Liver (tissue), 9 donors: ENCODE measurements around the gene RASSF8. TPM values are rescaled to one million over a fixed set of nuclear protein-coding genes. Genes with fewer than 3 reads are reported as not detected.

ENCODE experiments used
- DNase-seq: peaks from one replicate; pipeline ENCODE4 v3.0.0-alpha.2; 2017; ENCODE audit warnings: low spot score
- H3K27ac ChIP-seq, 2 donors: one replicate each; pipeline ENCODE4 v1.7.0; 2013; ENCODE audit warnings: inconsistent platforms in 2 of 2, low read length in 2 of 2, control low read depth in 1 of 2, low read depth in 1 of 2, mild to moderate bottlenecking in 1 of 2
- H3K27me3 ChIP-seq, 4 donors: one replicate each; pipeline versions ENCODE4 v1.6.1 to v1.7.0; 2013; ENCODE audit warnings: low read length in 3 of 4, inconsistent platforms in 1 of 4, mild to moderate bottlenecking in 1 of 4, moderate library complexity in 1 of 4; ENCODE audit not compliant: control insufficient read depth in 4 of 4, insufficient read depth in 4 of 4
- H3K36me3 ChIP-seq, 4 donors: one replicate each; pipeline versions ENCODE4 v1.6.1 to v1.7.0; 2013; ENCODE audit warnings: low read length in 3 of 4, mild to moderate bottlenecking in 3 of 4, low read depth in 1 of 4, moderate library complexity in 1 of 4; ENCODE audit not compliant: control insufficient read depth in 4 of 4, insufficient read depth in 3 of 4
- H3K4me1 ChIP-seq, 4 donors: one replicate each; pipeline versions ENCODE4 v1.6.1 to v1.7.0; 2013; ENCODE audit warnings: low read length in 3 of 4, mild to moderate bottlenecking in 3 of 4, moderate library complexity in 1 of 4; ENCODE audit not compliant: control insufficient read depth in 4 of 4, insufficient read depth in 4 of 4
- H3K4me3 ChIP-seq, 3 donors: one replicate each; pipeline versions ENCODE4 v1.6.1 to v1.7.0; 2013; ENCODE audit warnings: low read length in 3 of 3, control low read depth in 1 of 3, low read depth in 1 of 3, mild to moderate bottlenecking in 1 of 3
- H3K9ac ChIP-seq, 2 donors: one replicate each; pipeline ENCODE4 v1.7.0; 2013; ENCODE audit warnings: low read length in 2 of 2, mild to moderate bottlenecking in 2 of 2, moderate library complexity in 2 of 2, control low read depth in 1 of 2, low read depth in 1 of 2
- H3K9me3 ChIP-seq, 4 donors: one replicate each; pipeline versions ENCODE4 v1.6.1 to v1.7.0; 2013; ENCODE audit warnings: low read length in 3 of 4; ENCODE audit not compliant: control insufficient read depth in 4 of 4
- CTCF ChIP-seq: fragments of 150-350 bp; IDR thresholded peaks from 2 replicates; pipeline ENCODE4 v1.5.1; 2017; ENCODE audit warnings: improper control_type of control experiment, low read depth, low read length; ENCODE audit not compliant: missing input control
- EGR1 ChIP-seq, 2 donors: IDR thresholded peaks; 2 replicates each; pipeline ENCODE4 v1.6.1; 2016 to 2018; ENCODE audit warnings: antibody characterized with exemption in 2 of 2, low read depth in 2 of 2
- FOXA1 ChIP-seq: IDR thresholded peaks from 2 replicates; pipeline ENCODE4 v1.6.1; 2016; ENCODE audit warnings: antibody characterized with exemption
- FOXA2 ChIP-seq: IDR thresholded peaks from 2 replicates; pipeline ENCODE4 v1.6.1; 2016; ENCODE audit warnings: antibody characterized with exemption
- HNF4A ChIP-seq, 2 donors: conservative IDR thresholded peaks; 2 replicates each; pipeline ENCODE4 v1.6.1; 2016; ENCODE audit warnings: antibody characterized with exemption in 2 of 2, mild to moderate bottlenecking in 2 of 2
- HNF4G ChIP-seq: IDR thresholded peaks from 2 replicates; pipeline ENCODE4 v1.6.1; 2016; ENCODE audit warnings: antibody characterized with exemption
- JUND ChIP-seq, 2 donors: IDR thresholded peaks; 2 replicates each; pipeline ENCODE4 v1.6.1; 2016; ENCODE audit warnings: antibody characterized with exemption in 2 of 2
- MAX ChIP-seq: IDR thresholded peaks from 2 replicates; pipeline ENCODE4 v1.6.1; 2016; ENCODE audit warnings: antibody characterized with exemption
- NR2F2 ChIP-seq: IDR thresholded peaks from 2 replicates; pipeline ENCODE4 v1.6.1; 2016; ENCODE audit warnings: antibody characterized with exemption
- RAD21 ChIP-seq, 2 donors: IDR thresholded peaks; 2 replicates each; pipeline ENCODE4 v1.6.1; 2016; ENCODE audit warnings: antibody characterized with exemption in 2 of 2, mild to moderate bottlenecking in 2 of 2
- REST ChIP-seq: IDR thresholded peaks from 2 replicates; pipeline ENCODE4 v1.6.1; 2016; ENCODE audit warnings: antibody characterized with exemption, mild to moderate bottlenecking
- RXRA ChIP-seq, 2 donors: IDR thresholded peaks; 2 replicates each; pipeline ENCODE4 v1.6.1; 2017 to 2018; ENCODE audit warnings: antibody characterized with exemption in 2 of 2, mild to moderate bottlenecking in 1 of 2
- SP1 ChIP-seq: IDR thresholded peaks from 2 replicates; pipeline ENCODE4 v1.6.1; 2018; ENCODE audit warnings: antibody characterized with exemption, mild to moderate bottlenecking
- YY1 ChIP-seq: IDR thresholded peaks from 2 replicates; pipeline ENCODE4 v1.6.1; 2016; ENCODE audit warnings: antibody characterized with exemption, mild to moderate bottlenecking
- ZBTB33 ChIP-seq: IDR thresholded peaks from 2 replicates; pipeline ENCODE4 v1.6.1; 2016; ENCODE audit warnings: antibody characterized with exemption
- WGBS: extraction: QIAGEN DNeasy Blood & Tissue Kit; methylation state at CpG from one replicate; pipeline ENCODE4 v1.1.7; 2013; 5-methylcytosine and 5-hydroxymethylcytosine counted together
- polyA plus RNA-seq, 2 donors: library from polyadenylated mRNA; stranded (reverse) in 1 of 2; unstranded in 1 of 2; fragments of 200-250 nt in 1 of 2; fragments of >200 nt in 1 of 2; fragmentation: Nextera tagmentation in 1 of 2; extraction: Ambion mirVana in 1 of 2; gene quantifications; one replicate each; pipeline versions ENCODE4 v1.2.1 to v1.2.3, GENCODE V29; 2013 to 2015
- total RNA-seq, 2 donors: library from RNA; depleted of rRNA; stranded (reverse); fragments of >200 nt; gene quantifications; one replicate each; pipeline ENCODE4 v1.2.3, GENCODE V29; 2014
- TF ChIP-seq, protein P1 (sequence below): IDR thresholded peaks from 2 replicates; pipeline ENCODE4 v1.6.1; 2016; ENCODE audit warnings: antibody characterized with exemption
- donor health status: healthy.
- donor health status: healthy.
- donor health status: healthy.
- donor health status: healthy.
- donor health status: healthy.

The RASSF8 gene
- total and polyA plus RNA-seq, 4 donors: 1.7 to 9.4 (median 3.3) TPM

DNA sequence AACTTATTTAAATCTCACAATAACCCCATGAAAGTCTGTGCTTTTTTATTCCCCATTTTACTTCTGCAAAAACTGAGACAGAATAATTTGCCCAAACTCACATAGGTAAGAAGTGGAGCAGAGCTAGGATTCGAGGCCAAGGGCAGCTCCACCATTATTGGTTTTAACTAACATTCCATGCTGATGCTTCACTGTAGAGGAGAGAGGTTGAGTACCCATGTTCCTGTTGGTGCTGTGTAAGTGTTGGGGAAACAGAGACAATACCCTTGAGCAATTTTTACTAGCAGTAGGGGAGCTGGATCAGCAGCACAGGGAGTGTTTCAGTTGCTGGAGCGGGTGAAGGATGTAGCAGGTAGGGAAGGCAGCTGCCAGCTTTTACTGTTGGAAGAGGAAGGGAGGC is 21.1 kb downstream of the RASSF8 start (continued):
- TF ChIP-seq, protein P1, sequence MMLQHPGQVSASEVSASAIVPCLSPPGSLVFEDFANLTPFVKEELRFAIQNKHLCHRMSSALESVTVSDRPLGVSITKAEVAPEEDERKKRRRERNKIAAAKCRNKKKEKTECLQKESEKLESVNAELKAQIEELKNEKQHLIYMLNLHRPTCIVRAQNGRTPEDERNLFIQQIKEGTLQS: no peak
- TF ChIP-seq ZBTB33 (no peak), RAD21 (IDR thresholded peaks at IDR 0.05) (no peak)

DNA sequence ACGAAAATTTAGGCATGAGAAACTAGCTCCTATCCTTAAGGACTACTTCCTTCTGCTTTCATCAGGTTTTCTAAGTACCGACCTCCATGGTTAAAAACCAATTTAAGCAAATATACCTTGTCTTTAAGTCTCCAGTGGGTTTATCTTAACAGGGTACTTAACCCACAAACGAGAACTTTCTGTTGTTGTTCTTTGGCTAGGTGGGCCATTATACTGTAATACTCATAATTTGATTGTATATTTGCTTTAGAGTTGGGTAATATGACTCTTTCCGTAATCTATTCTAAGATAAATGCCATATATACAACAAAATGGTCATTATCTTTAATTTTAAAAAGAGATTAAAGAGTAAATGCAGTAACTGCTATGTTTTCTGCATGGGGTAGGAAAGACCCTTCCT is 21.6 kb downstream of the RASSF8 start:
- H3K9ac ChIP-seq: no peak overlapping the region
- TF ChIP-seq SP1 (no peak), RXRA (IDR thresholded peaks at IDR 0.05) (no peak), HNF4G (no peak), JUND (IDR thresholded peaks at IDR 0.05) (no peak), NR2F2 (no peak), EGR1 (IDR thresholded peaks at IDR 0.05; ENCODE audit: low read depth in 2 of 2) (no peak), MAX (no peak), YY1 (no peak), FOXA2 (no peak), FOXA1 (no peak)
- TF ChIP-seq, protein P1: no peak
- no peak for DNase-seq
- 76% methylated on average over 4 of the region's 4 CpGs for WGBS
- H3K4me1 ChIP-seq: peaks cover 0 to 3% (median under 1%) of the 10 kb centered on the region in 4 donors
- no peaks in the 10 kb centered on the region for H3K9me3 ChIP-seq
- H3K36me3 ChIP-seq: no peaks in the 10 kb centered on the region
- H3K27ac ChIP-seq: no peak overlapping the region
- no peak overlapping the region for H3K4me3 ChIP-seq
- H3K27me3 ChIP-seq: no peaks in the 10 kb centered on the region

DNA sequence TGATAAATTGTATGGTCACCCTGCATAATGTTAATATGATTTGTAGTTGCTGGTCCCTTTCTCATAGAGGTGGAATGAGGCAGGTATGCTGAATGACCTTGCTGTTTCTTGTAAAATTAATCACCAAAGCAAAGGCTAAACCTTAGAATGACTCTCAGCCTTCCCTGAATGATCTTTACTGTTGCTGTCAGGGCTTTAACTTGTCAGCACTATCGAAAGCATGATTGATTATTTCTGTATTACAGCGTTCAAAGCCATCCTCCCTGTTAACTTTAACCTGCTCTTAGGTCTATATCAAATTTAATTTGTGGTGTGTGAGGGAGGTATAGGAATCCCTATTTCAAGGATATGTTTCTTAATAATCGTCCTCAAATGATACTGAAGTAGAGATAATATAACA is 23.1 kb downstream of the RASSF8 start:
- TF ChIP-seq HNF4A (conservative IDR thresholded peaks at IDR 0.05) (no peak), REST (no peak), RAD21 (IDR thresholded peaks at IDR 0.05) (no peak), CTCF (no peak), MAX (no peak), RXRA (IDR thresholded peaks at IDR 0.05) (no peak)
- DNase-seq: no peak
- Histone ChIP-seq H3K4me3 (no peak overlapping the region), H3K9me3 (no peaks in the 10 kb centered on the region), H3K27ac (no peak overlapping the region), H3K36me3 (no peaks in the 10 kb centered on the region), H3K27me3 (no peaks in the 10 kb centered on the region), H3K4me1 (peaks cover 0 to 3% (median under 1%) of the 10 kb centered on the region in 4 donors), H3K9ac (no peak overlapping the region)
- WGBS: 71% methylated on average over 3 of the region's 3 CpGs
